ENCODE data around the gene PTER.

- TF ChIP-seq CTCF (IDR thresholded peaks at IDR 0.05; ENCODE audit: low read length), result no peak
- TF ChIP-seq EZH2 (IDR thresholded peaks at IDR 0.05; ENCODE audit: borderline replicate concordance, low read length), result no peak
Measured at GRCh38 chr10:16481052-16481728, 44.4 kb downstream of the PTER start.
